AG10803 (cell line): ENCODE data around the gene PIN1.

Experiments used
- DNase-seq: peaks from one replicate; pipeline ENCODE4 v3.0.0; 2010; ENCODE audit warnings: low read depth
- H3K4me3 ChIP-seq: 2 replicates; pipeline ENCODE4 v1.5.1; 2011; ENCODE audit warnings: mild to moderate bottlenecking, low read length, control low read depth
- TF ChIP-seq, protein P1 (sequence below): conservative IDR thresholded peaks from 2 replicates; pipeline ENCODE4 v1.5.1; 2011; ENCODE audit warnings: mild to moderate bottlenecking, low read length, control low read depth, inconsistent platforms

PIN1 gene

DNA sequence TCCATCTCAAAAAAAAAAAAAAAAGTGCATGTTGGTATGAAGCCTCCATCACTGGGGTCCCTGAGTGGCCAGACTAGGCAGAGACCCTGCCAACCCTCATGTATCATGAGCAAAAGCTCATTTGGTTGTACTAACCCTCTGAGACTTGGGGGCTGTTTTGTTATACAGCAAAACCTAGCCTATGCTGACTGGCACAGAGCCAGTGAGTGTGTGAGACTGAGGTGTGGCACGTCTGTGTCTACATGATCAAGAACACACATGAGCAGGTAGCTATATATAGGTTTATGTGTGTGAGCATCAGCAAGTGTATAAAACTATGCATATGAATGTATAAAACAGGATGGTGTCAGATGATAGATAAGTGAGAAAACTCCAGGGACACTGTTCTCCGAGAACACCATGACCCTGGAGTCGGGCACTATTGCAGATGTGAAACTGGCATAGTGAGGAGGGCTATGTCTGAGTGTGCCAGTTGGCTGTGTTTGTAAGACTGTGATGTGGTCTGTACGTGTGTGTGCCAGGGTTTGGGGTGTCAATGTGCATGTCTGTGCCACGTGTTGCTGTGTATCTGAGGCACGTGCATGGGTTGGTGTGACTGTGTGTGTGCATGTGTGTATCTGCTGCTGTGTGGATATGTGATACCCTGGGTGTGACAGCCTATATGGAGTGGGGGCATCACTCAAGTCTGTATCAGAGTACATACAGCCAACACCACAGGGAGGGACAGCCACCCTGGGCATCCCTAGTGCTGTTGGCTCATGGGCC is 56.7 kb downstream of the PIN1 start:
- DNase-seq = no peak
- TF ChIP-seq, protein P1, sequence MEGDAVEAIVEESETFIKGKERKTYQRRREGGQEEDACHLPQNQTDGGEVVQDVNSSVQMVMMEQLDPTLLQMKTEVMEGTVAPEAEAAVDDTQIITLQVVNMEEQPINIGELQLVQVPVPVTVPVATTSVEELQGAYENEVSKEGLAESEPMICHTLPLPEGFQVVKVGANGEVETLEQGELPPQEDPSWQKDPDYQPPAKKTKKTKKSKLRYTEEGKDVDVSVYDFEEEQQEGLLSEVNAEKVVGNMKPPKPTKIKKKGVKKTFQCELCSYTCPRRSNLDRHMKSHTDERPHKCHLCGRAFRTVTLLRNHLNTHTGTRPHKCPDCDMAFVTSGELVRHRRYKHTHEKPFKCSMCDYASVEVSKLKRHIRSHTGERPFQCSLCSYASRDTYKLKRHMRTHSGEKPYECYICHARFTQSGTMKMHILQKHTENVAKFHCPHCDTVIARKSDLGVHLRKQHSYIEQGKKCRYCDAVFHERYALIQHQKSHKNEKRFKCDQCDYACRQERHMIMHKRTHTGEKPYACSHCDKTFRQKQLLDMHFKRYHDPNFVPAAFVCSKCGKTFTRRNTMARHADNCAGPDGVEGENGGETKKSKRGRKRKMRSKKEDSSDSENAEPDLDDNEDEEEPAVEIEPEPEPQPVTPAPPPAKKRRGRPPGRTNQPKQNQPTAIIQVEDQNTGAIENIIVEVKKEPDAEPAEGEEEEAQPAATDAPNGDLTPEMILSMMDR = no peak
- H3K4me3 ChIP-seq = no peak overlapping the region
